ENCODE measurements around the gene FLNC.
A peak's percentile ranks its signal among the peaks of the same experiment; 100 is the strongest.

FLNC gene

GRCh38 chr7:128827248-128827958, 2.8 kb upstream of the FLNC start:
- no peaks in the 10 kb centered on the region for H3K36me3 ChIP-seq (ENCODE audit: control insufficient read depth, low read length)
- no peak overlapping the region for H3K4me2 ChIP-seq (ENCODE audit: low read length)
- no peaks in the 10 kb centered on the region for H3F3A ChIP-seq (ENCODE audit: control insufficient read depth, insufficient read depth)
- no peak for TF ChIP-seq EZH2phosphoT487 (IDR thresholded peaks at IDR 0.05; ENCODE audit: borderline replicate concordance, low read length)
- TF ChIP-seq CTCF (IDR thresholded peaks at IDR 0.05; ENCODE audit: low read depth, low read length, poor library complexity, severe bottlenecking): no peak
- H3K79me2 ChIP-seq (ENCODE audit: control insufficient read depth, low read length): no peaks in the 10 kb centered on the region
- H3K4me3 ChIP-seq (ENCODE audit: low read length): no peak overlapping the region
- no peaks in the 10 kb centered on the region for H4K20me1 ChIP-seq (ENCODE audit: control insufficient read depth, insufficient read depth, low read depth, low read length)
- no peak overlapping the region for H3K27ac ChIP-seq (ENCODE audit: low read depth, low read length)
- H3K27me3 ChIP-seq (ENCODE audit: control insufficient read depth, low read length): peaks cover 23% of the 10 kb centered on the region
- H3K9me3 ChIP-seq (ENCODE audit: control insufficient read depth, insufficient read depth, low read length): no peaks in the 10 kb centered on the region
- peaks cover 29% of the 10 kb centered on the region for H3K4me1 ChIP-seq (ENCODE audit: control insufficient read depth, low read length)
- H3K9me2 ChIP-seq (replicated peaks; ENCODE audit: control insufficient read depth, low read length): no peaks in the 10 kb centered on the region

GRCh38 chr7:128827971-128828711, 2.1 kb upstream of the FLNC start:
- Histone ChIP-seq H3K4me3 (ENCODE audit: low read length) (no peak overlapping the region), H3K4me2 (ENCODE audit: low read length) (no peak overlapping the region), H3F3A (ENCODE audit: control insufficient read depth, insufficient read depth) (no peaks in the 10 kb centered on the region), H3K36me3 (ENCODE audit: control insufficient read depth, low read length) (no peaks in the 10 kb centered on the region), H3K79me2 (ENCODE audit: control insufficient read depth, low read length) (no peaks in the 10 kb centered on the region), H3K4me1 (ENCODE audit: control insufficient read depth, low read length) (peaks cover 36% of the 10 kb centered on the region), H3K27ac (ENCODE audit: low read depth, low read length) (no peak overlapping the region), H3K9me3 (ENCODE audit: control insufficient read depth, insufficient read depth, low read length) (no peaks in the 10 kb centered on the region), H3K9me2 (replicated peaks; ENCODE audit: control insufficient read depth, low read length) (no peaks in the 10 kb centered on the region), H3K27me3 (ENCODE audit: control insufficient read depth, low read length) (peaks cover 23% of the 10 kb centered on the region), H4K20me1 (ENCODE audit: control insufficient read depth, insufficient read depth, low read depth, low read length) (no peaks in the 10 kb centered on the region)
- TF ChIP-seq CTCF (IDR thresholded peaks at IDR 0.05; ENCODE audit: low read depth, low read length, poor library complexity, severe bottlenecking): no peak
- TF ChIP-seq EZH2phosphoT487 (IDR thresholded peaks at IDR 0.05; ENCODE audit: borderline replicate concordance, low read length): no peak

- Histone ChIP-seq H4K20me1 (ENCODE audit: control insufficient read depth, insufficient read depth, low read depth, low read length) (no peaks in the 10 kb centered on the region), H3K4me3 (ENCODE audit: low read length) (peak overlapping the region; percentile 14; the same call in 1 of the 2 replicates), H3K27ac (ENCODE audit: low read depth, low read length) (no peak overlapping the region), H3K4me2 (ENCODE audit: low read length) (peak overlapping the region; percentile 35; the same call in 1 of the 2 replicates), H3K79me2 (ENCODE audit: control insufficient read depth, low read length) (no peaks in the 10 kb centered on the region), H3K4me1 (ENCODE audit: control insufficient read depth, low read length) (peaks cover 44% of the 10 kb centered on the region), H3K27me3 (ENCODE audit: control insufficient read depth, low read length) (peaks cover 28% of the 10 kb centered on the region), H3F3A (ENCODE audit: control insufficient read depth, insufficient read depth) (peaks cover 1% of the 10 kb centered on the region), H3K9me3 (ENCODE audit: control insufficient read depth, insufficient read depth, low read length) (no peaks in the 10 kb centered on the region), H3K36me3 (ENCODE audit: control insufficient read depth, low read length) (no peaks in the 10 kb centered on the region), H3K9me2 (replicated peaks; ENCODE audit: control insufficient read depth, low read length) (no peaks in the 10 kb centered on the region)
- TF ChIP-seq CTCF (IDR thresholded peaks at IDR 0.05; ENCODE audit: low read depth, low read length, poor library complexity, severe bottlenecking): no peak
- TF ChIP-seq EZH2phosphoT487 (IDR thresholded peaks at IDR 0.05; ENCODE audit: borderline replicate concordance, low read length): 0 out of 2 replicates have a peak, but pooled peaks have one; percentile 30
These were observed 627 bp upstream of the FLNC start for GRCh38 chr7:128829391-128830166.

All from DOHH2 (cell line).